ENCODE results near the gene HPSE2.

DNA sequence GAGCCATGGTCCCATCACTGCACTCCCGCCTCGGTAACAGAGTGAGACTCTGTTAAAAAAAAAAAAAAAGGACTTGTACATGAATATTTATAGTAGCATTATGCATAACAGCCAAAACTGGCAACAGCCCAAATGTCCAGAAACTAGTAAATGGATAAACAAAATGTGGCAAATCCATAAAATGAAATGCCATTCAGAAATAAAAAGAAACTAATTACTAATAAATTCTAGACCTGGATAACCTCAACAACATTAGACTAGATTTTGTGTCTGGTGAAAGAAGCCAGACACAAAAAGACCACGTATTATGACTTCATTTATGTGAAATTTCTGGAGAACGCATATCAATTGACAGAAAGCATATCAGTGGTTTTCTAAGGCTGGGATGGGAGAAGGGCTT, 74.5 kb downstream of the HPSE2 start:
- TF ChIP-seq, protein P1, sequence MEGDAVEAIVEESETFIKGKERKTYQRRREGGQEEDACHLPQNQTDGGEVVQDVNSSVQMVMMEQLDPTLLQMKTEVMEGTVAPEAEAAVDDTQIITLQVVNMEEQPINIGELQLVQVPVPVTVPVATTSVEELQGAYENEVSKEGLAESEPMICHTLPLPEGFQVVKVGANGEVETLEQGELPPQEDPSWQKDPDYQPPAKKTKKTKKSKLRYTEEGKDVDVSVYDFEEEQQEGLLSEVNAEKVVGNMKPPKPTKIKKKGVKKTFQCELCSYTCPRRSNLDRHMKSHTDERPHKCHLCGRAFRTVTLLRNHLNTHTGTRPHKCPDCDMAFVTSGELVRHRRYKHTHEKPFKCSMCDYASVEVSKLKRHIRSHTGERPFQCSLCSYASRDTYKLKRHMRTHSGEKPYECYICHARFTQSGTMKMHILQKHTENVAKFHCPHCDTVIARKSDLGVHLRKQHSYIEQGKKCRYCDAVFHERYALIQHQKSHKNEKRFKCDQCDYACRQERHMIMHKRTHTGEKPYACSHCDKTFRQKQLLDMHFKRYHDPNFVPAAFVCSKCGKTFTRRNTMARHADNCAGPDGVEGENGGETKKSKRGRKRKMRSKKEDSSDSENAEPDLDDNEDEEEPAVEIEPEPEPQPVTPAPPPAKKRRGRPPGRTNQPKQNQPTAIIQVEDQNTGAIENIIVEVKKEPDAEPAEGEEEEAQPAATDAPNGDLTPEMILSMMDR (IDR thresholded peaks at IDR 0.05) = no peak
- no peak for TF ChIP-seq EZH2 (IDR thresholded peaks at IDR 0.05; ENCODE audit: borderline replicate concordance, insufficient read depth, low read depth, low read length, poor library complexity, severe bottlenecking)
